IPS DF 4.7 (cell line): ENCODE measurements around the gene GLRA2.

Experiments used
- DNase-seq: peaks from one replicate; pipeline ENCODE4 v3.0.0-alpha.2; 2013; ENCODE audit warnings: low spot score; ENCODE audit errors: extremely low read depth

The GLRA2 gene

GRCh38 chrX:14697451-14697850 is 168.1 kb downstream of the GLRA2 start:
- peak; percentile 11 for DNase-seq

DNA sequence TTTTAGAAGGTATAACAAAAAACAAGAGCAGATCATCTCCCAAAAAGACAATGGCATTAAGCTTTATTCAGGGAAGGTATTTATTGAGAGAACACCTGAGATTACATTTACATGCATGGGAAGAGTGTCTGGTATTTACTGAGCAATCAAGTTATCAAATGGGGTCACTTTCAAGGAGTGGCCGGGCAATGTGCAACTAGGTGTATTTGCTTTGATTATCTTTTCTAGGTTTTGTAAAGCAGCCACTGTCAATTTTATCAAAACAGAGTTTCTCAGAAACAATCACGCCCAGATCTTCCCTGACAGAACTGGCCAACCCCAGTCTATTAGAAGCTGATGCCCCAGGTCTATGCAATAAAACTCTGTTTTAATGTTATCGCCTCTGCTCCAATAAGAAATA is 169.5 kb downstream of the GLRA2 start:
- no peak for DNase-seq

DNA sequence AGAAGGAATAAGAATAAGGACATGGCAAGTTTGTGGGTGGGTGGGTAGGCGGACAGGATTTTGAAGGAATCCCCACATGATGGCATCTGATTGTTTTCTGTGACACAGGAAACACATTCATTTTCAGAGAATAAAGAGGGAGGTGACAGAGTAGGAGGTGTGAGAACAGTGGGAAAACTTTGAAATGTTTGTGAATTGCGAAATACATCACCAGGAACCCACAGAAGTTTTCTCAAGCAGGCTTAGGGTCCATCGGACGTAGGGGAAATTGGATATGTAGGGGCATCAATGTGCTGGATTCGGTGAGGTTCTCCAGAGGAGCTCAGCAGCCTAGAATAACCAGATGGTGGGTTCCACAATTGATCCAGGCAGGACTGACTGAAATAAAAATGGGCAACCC is 171.6 kb downstream of the GLRA2 start:
- DNase-seq: no peak

- no peak for DNase-seq
Measured at GRCh38 chrX:14702145-14702544, 172.8 kb downstream of the GLRA2 start.

DNA sequence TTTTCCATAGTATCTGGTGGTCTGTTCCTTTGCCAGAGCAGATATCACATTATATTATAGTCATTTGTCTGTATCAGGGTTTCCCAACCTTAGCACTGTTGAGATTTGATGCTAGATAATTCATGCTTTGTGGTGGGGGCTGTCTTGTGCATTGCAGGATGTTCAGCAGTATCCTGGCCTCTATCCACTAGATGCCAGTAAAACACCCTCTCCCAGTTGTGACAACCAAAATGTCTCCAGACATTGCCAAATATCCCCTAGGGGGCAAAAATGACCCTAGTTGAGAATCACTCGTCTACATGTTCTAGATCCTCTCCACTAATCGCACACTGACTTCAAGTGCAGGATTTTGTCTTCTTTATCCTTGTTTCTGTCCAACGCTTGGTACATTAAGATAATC is 182.8 kb downstream of the GLRA2 start:
- no peak for DNase-seq

GRCh38 chrX:14717949-14718348 is 188.6 kb downstream of the GLRA2 start:
- DNase-seq: no peak

- DNase-seq: no peak
Measured at GRCh38 chrX:14718403-14718802, 189.1 kb downstream of the GLRA2 start.

DNA sequence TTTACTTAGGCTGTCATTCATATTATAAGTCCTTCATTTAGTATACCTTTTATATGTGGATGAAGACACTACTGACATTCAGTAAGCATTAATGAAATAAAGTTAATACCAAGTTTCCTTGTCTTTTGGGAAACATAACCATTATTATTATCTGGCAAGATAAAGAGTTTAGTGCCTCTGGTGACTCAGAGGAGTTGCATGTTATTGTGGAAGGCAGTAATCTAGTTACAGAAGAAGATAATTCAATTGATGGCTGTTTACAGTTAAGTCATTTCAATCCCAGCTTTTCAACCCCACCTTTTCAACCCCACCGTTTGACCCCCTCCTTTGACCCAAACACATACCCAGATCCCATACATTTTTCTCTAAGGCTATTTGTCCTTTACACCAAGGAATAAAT is 199.7 kb downstream of the GLRA2 start:
- no peak for DNase-seq

DNA sequence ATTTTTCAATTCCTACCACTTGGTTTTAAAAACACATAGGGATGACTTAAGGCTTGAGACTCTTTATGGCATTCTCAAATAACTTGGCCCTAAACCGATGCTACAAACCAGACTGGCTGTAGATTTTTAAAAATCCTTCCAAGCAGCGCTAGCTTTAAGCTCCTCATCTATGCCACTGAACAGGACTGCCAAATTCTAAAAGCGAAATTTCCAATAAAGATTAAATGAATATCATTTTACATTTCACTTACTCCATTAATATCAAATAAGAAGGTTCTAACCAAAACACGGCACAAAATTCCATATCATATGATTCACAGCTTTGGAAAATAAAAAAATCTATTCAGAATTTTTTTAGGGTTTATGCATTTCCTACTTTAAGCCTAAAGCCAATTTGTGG is 209.3 kb downstream of the GLRA2 start:
- DNase-seq: no peak

- no peak for DNase-seq
Measured at GRCh38 chrX:14753441-14753840, 224.1 kb downstream of the GLRA2 start.

GRCh38 chrX:14758029-14758491 is 228.7 kb downstream of the GLRA2 start:
- DNase-seq: no peak

GRCh38 chrX:14775416-14775815 is 246.1 kb downstream of the GLRA2 start:
- DNase-seq: no peak

- no peak for DNase-seq
Measured at GRCh38 chrX:14776901-14777300, 247.6 kb downstream of the GLRA2 start.

DNA sequence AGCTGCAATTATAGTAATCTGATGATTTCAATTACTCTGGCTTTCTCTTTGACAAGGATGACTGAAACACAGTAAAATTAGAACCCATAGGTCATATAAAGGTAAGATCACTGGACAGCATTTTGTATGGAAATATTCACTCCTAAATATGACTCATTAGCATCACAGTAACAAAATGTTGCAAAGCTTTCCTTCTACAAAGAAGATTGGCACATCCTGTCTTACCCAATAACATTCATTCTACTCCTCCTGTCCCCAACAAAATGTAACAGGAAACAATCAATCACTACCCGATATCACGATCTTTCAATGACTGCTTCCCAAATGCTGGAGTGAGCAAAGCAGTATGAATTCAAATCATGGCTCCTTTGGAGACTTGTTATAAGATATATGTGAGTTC is 248.2 kb downstream of the GLRA2 start:
- no peak for DNase-seq

DNA sequence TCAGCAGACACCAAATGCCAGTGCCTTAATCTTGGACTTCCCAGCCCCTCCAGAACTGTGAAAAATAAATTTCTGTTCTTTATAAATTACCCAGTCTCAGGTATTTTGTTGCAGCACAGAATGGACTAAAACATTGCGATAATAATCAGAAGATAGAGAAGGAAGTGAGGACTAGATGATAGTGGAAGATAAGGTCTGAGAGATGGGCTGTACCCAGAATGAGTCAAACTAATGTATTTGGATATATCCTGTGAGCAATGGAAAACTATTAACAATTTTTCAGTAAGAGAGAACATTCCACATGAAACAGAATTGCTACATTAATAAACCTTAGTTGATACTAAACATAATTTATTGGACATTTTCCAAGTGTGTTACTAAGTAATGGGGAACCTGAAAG is 250.2 kb downstream of the GLRA2 start:
- DNase-seq: no peak
